T-helper 9 cell (primary cell): ENCODE measurements around the gene GRM1.

ENCODE experiments used
- DNase-seq: peaks from one replicate; pipeline ENCODE4 v3.0.0-alpha.2; 2020

The GRM1 gene

GRCh38 chr6:146336191-146336590, 307.3 kb downstream of the GRM1 start:
- DNase-seq: no peak

- no peak for DNase-seq
Observed at GRCh38 chr6:146337376-146337775, 308.5 kb downstream of the GRM1 start.

GRCh38 chr6:146339716-146340115, 310.9 kb downstream of the GRM1 start:
- DNase-seq: no peak

GRCh38 chr6:146341493-146342230, 312.8 kb downstream of the GRM1 start:
- no peak for DNase-seq

GRCh38 chr6:146345598-146345997, 316.7 kb downstream of the GRM1 start:
- DNase-seq: no peak

- DNase-seq: no peak
Observed at GRCh38 chr6:146347090-146347489, 318.2 kb downstream of the GRM1 start.

- no peak for DNase-seq
Observed at GRCh38 chr6:146347690-146348089, 318.8 kb downstream of the GRM1 start.

GRCh38 chr6:146351018-146351417, 322.2 kb downstream of the GRM1 start:
- DNase-seq: no peak

- no peak for DNase-seq
Observed at GRCh38 chr6:146352163-146352562, 323.3 kb downstream of the GRM1 start.

- no peak for DNase-seq
Observed at GRCh38 chr6:146354451-146354850, 325.6 kb downstream of the GRM1 start.

- DNase-seq: no peak
Observed at GRCh38 chr6:146355521-146356100, 326.7 kb downstream of the GRM1 start.

- DNase-seq: no peak
Observed at GRCh38 chr6:146357578-146358430, 328.9 kb downstream of the GRM1 start.

- DNase-seq: no peak
Observed at GRCh38 chr6:146358431-146359046, 329.7 kb downstream of the GRM1 start.

- no peak for DNase-seq
Observed at GRCh38 chr6:146359131-146359530, 330.3 kb downstream of the GRM1 start.

GRCh38 chr6:146361128-146361924, 332.5 kb downstream of the GRM1 start:
- DNase-seq: no peak

- no peak for DNase-seq
Observed at GRCh38 chr6:146363838-146364607, 335.2 kb downstream of the GRM1 start.

- DNase-seq: no peak
Observed at GRCh38 chr6:146364816-146365594, 336.1 kb downstream of the GRM1 start.

GRCh38 chr6:146367061-146367460, 338.2 kb downstream of the GRM1 start:
- DNase-seq: no peak

- DNase-seq: no peak
Observed at GRCh38 chr6:146369866-146370265, 341.0 kb downstream of the GRM1 start.

GRCh38 chr6:146381486-146381885, 352.6 kb downstream of the GRM1 start:
- no peak for DNase-seq
